H1 (cell line): ENCODE data around the gene DMXL2. TPM values are rescaled to one million over a fixed set of nuclear protein-coding genes. Genes with fewer than 3 reads are reported as not detected.

Experiments
- CTCF ChIA-PET: fragments of 300-600 bp; sonication (Branson Sonifier 250); formaldehyde crosslinking; loops from one replicate; lab custom pipeline; 2021; ENCODE audit not compliant: partially characterized antibody; lab: Charles Lee
- POLR2A ChIA-PET: fragments of 300-600 bp; sonication (Branson Sonifier 250); formaldehyde crosslinking; loops from one replicate; lab custom pipeline; 2021; ENCODE audit warnings: inconsistent platforms; ENCODE audit not compliant: partially characterized antibody; lab: Charles Lee
- DNase-seq, 2 experiments: peaks; one replicate each; pipeline versions ENCODE4 v3.0.0 to v3.0.0-alpha.2; 2010 to 2022; ENCODE audit warnings: low spot score in 2 of 2, low read depth in 1 of 2, mixed read lengths in 1 of 2
- FAIRE-seq: peaks from 2 replicates; lab custom pipeline; 2011; peaks lifted over from hg19 to GRCh38; lab: Jason Lieb, UNC
- H2AFZ ChIP-seq: 2 replicates; pipeline ENCODE4 v1.8.1; 2012; ENCODE audit warnings: low read length, inconsistent platforms
- H2AK5ac ChIP-seq: 2 replicates; pipeline ENCODE4 v1.6.1; 2013; ENCODE audit warnings: low read depth, low read length
- H2BK120ac ChIP-seq: replicated peaks from 2 replicates; pipeline ENCODE3; 2013; ENCODE audit warnings: low read depth, low read length, inconsistent platforms
- H2BK12ac ChIP-seq: 2 replicates; pipeline ENCODE4 v1.6.1; 2013; ENCODE audit warnings: low read depth, low read length
- H2BK15ac ChIP-seq: 2 replicates; pipeline ENCODE4 v1.6.1; 2013; ENCODE audit warnings: low read length
- H2BK20ac ChIP-seq: 2 replicates; pipeline ENCODE4 v1.6.1; 2013; ENCODE audit warnings: low read length
- H2BK5ac ChIP-seq: 2 replicates; pipeline ENCODE4 v1.6.1; 2013; ENCODE audit warnings: low read depth, low read length
- H3K14ac ChIP-seq: 2 replicates; pipeline ENCODE4 v1.6.1; 2013; ENCODE audit warnings: inconsistent platforms; ENCODE audit not compliant: insufficient read length
- H3K18ac ChIP-seq: 2 replicates; pipeline ENCODE4 v1.6.1; 2013; ENCODE audit warnings: low read length; ENCODE audit errors: extremely low read depth
- H3K23ac ChIP-seq: 2 replicates; pipeline ENCODE4 v1.6.1; 2013; ENCODE audit warnings: inconsistent platforms; ENCODE audit not compliant: insufficient read length
- H3K23me2 ChIP-seq: 2 replicates; pipeline ENCODE4 v1.6.1; 2013; ENCODE audit warnings: low read depth, low read length
- H3K27ac ChIP-seq: 2 replicates; pipeline ENCODE4 v1.6.1; 2011; ENCODE audit warnings: low read depth, low read length, inconsistent platforms
- H3K27me3 ChIP-seq, 4 experiments: replicated peaks in 1 of 4; 1 replicate in 1 of 4; 2 replicates in 3 of 4; pipeline versions ENCODE4 v1.6.1 to v1.8.1; 2011 to 2013; ENCODE audit warnings: low read length in 3 of 4, mild to moderate bottlenecking in 3 of 4, inconsistent platforms in 2 of 4, mixed read lengths in 2 of 4, moderate library complexity in 1 of 4; ENCODE audit not compliant: control insufficient read depth in 3 of 4, insufficient read depth in 3 of 4; ENCODE audit errors: extremely low read depth in 1 of 4
- H3K36me3 ChIP-seq, 4 experiments: 2 replicates each; pipeline versions ENCODE4 v1.6.1 to v1.8.1; 2011 to 2013; ENCODE audit warnings: mild to moderate bottlenecking in 4 of 4, low read length in 3 of 4, moderate library complexity in 2 of 4, control low read depth in 1 of 4, inconsistent platforms in 1 of 4; ENCODE audit not compliant: insufficient read depth in 4 of 4, control insufficient read depth in 2 of 4
- H3K4ac ChIP-seq: replicated peaks from 2 replicates; pipeline ENCODE3; 2013; ENCODE audit warnings: low read length, low read depth, mixed read lengths, inconsistent platforms; ENCODE audit not compliant: insufficient read length
- H3K4me1 ChIP-seq, 4 experiments: replicated peaks in 1 of 4; 1 replicate in 1 of 4; 2 replicates in 3 of 4; pipeline versions ENCODE4 v1.6.1 to v1.8.1; 2011 to 2013; ENCODE audit warnings: low read length in 3 of 4, inconsistent platforms in 2 of 4, mixed read lengths in 1 of 4; ENCODE audit not compliant: insufficient read depth in 4 of 4, control insufficient read depth in 3 of 4
- H3K4me2 ChIP-seq, 2 experiments: 2 replicates each; pipeline versions ENCODE4 v1.6.1 to v1.8.1; 2011 to 2013; ENCODE audit warnings: low read depth in 2 of 2, low read length in 2 of 2, control low read depth in 1 of 2, inconsistent platforms in 1 of 2, mild to moderate bottlenecking in 1 of 2; ENCODE audit not compliant: insufficient read depth in 1 of 2
- H3K4me3 ChIP-seq, 4 experiments: fragments of 200-600, 300-600 bp in 1 of 4; sonication (generic), shearing (Covaris generic), sonication (Bioruptor Twin) in 1 of 4; 2 replicates each; pipeline versions ENCODE4 v1.5.1 to v1.8.1; 2011 to 2016; ENCODE audit warnings: low read length in 4 of 4, low read depth in 3 of 4, control low read depth in 2 of 4, inconsistent platforms in 2 of 4, mild to moderate bottlenecking in 2 of 4, mixed read lengths in 1 of 4, moderate library complexity in 1 of 4; ENCODE audit not compliant: insufficient read depth in 2 of 4; ENCODE audit errors: extremely low read depth in 1 of 4
- H3K56ac ChIP-seq: replicated peaks from 2 replicates; pipeline ENCODE3; 2013; ENCODE audit warnings: low read depth, mild to moderate bottlenecking, mixed read lengths, low read length, inconsistent platforms; ENCODE audit not compliant: insufficient read length
- H3K79me1 ChIP-seq: 2 replicates; pipeline ENCODE4 v1.6.1; 2013; ENCODE audit warnings: low read depth, low read length, control low read depth
- H3K79me2 ChIP-seq, 2 experiments: 2 replicates each; pipeline versions ENCODE4 v1.6.1 to v1.8.1; 2012 to 2013; ENCODE audit warnings: low read length in 2 of 2, mild to moderate bottlenecking in 2 of 2, inconsistent platforms in 1 of 2; ENCODE audit not compliant: insufficient read depth in 2 of 2, control insufficient read depth in 1 of 2
- H3K9ac ChIP-seq, 4 experiments: replicated peaks in 1 of 4; 1 replicate in 1 of 4; 2 replicates in 3 of 4; pipeline versions ENCODE4 v1.6.1 to v1.8.1; 2011 to 2013; ENCODE audit warnings: low read depth in 3 of 4, low read length in 3 of 4, control low read depth in 2 of 4, mild to moderate bottlenecking in 2 of 4, moderate library complexity in 2 of 4, inconsistent platforms in 1 of 4; ENCODE audit errors: extremely low read depth in 1 of 4
- H3K9me3 ChIP-seq, 2 experiments: 2 replicates each; pipeline versions ENCODE4 v1.6.1 to v1.8.1; 2012 to 2013; ENCODE audit warnings: mild to moderate bottlenecking in 2 of 2, moderate library complexity in 2 of 2, control low read depth in 1 of 2, inconsistent platforms in 1 of 2, low read depth in 1 of 2, low read length in 1 of 2, mixed read lengths in 1 of 2; ENCODE audit not compliant: insufficient read depth in 2 of 2
- H4K20me1 ChIP-seq, 2 experiments: replicated peaks in 1 of 2; 2 replicates each; pipeline versions ENCODE3 to v1.8.1; 2011 to 2013; ENCODE audit warnings: inconsistent platforms in 2 of 2, low read length in 2 of 2, mild to moderate bottlenecking in 1 of 2; ENCODE audit not compliant: insufficient read depth in 2 of 2, control insufficient read depth in 1 of 2
- H4K5ac ChIP-seq: 2 replicates; pipeline ENCODE4 v1.6.1; 2013; ENCODE audit warnings: low read length, low read depth, mixed read lengths, inconsistent platforms; ENCODE audit not compliant: insufficient read length
- H4K8ac ChIP-seq: 2 replicates; pipeline ENCODE4 v1.8.0; 2013; ENCODE audit warnings: mild to moderate bottlenecking, moderate library complexity, low read length, inconsistent platforms; ENCODE audit not compliant: insufficient read depth; ENCODE audit errors: extremely low read depth
- H4K91ac ChIP-seq: replicated peaks from 2 replicates; pipeline ENCODE3; 2013; ENCODE audit warnings: low read length, mixed read lengths, inconsistent platforms; ENCODE audit not compliant: insufficient read length
- ASH2L ChIP-seq: fragments of 200-600, 300-600 bp; sonication (generic); IDR thresholded peaks from one replicate; pipeline ENCODE4 v1.7.1; 2017; ENCODE audit warnings: low read length
- CBX5 ChIP-seq: fragments of 300-800, 300-1000 bp; sonication (generic); IDR thresholded peaks from 2 replicates; pipeline ENCODE4 v1.7.1; 2016; ENCODE audit warnings: antibody characterized with exemption, low read length, low read depth
- HDAC2 ChIP-seq, 2 experiments: fragments of 300-600 bp in 1 of 2; sonication (generic) in 1 of 2; IDR thresholded peaks; 2 replicates each; pipeline ENCODE4 v1.6.1; 2011 to 2012; ENCODE audit warnings: low read depth in 2 of 2, low read length in 2 of 2, mild to moderate bottlenecking in 2 of 2, moderate library complexity in 2 of 2, borderline replicate concordance in 1 of 2, inconsistent platforms in 1 of 2
- RFX5 ChIP-seq: IDR thresholded peaks from 2 replicates; pipeline ENCODE4 v1.6.1; 2011; ENCODE audit warnings: low read depth, low read length, improper control_type of control experiment, borderline replicate concordance
- SAP30 ChIP-seq: fragments of 300-600 bp; sonication (generic); IDR thresholded peaks from 2 replicates; pipeline ENCODE4 v1.7.1; 2012; ENCODE audit warnings: low read length, moderate library complexity, mild to moderate bottlenecking, inconsistent platforms; ENCODE audit not compliant: insufficient read depth, insufficient replicate concordance
- TAF1 ChIP-seq: IDR thresholded peaks from 2 replicates; pipeline ENCODE4 v1.6.1; 2011; ENCODE audit warnings: mild to moderate bottlenecking, low read depth, low read length
- WGBS, 2 experiments: shearing (Covaris generic) in 1 of 2; methylation state at CpG; one replicate each; pipeline versions ENCODE4 v1.1.6 to v1.1.7; 2013 to 2015; ENCODE audit warnings: low lambda C conversion rate in 2 of 2, mixed read lengths in 2 of 2, inconsistent platforms in 1 of 2, low coverage in 1 of 2, missing lambda C conversion rate in 1 of 2; ENCODE audit not compliant: insufficient replicate concordance in 2 of 2, insufficient coverage in 1 of 2, insufficient read length in 1 of 2; ENCODE audit errors: extremely low coverage in 1 of 2, missing lambda C conversion rate in 1 of 2; 5-methylcytosine and 5-hydroxymethylcytosine counted together
- polyA plus RNA-seq, 7 experiments: library from polyadenylated mRNA; depleted of rRNA in 3 of 7; stranded (reverse) in 5 of 7; unstranded in 2 of 7; fragments of >200 nt in 5 of 7; fragments of 200-250 nt in 2 of 7; gene quantifications; 1 replicate in 5 of 7; 2 replicates in 1 of 7; 4 replicates in 1 of 7; pipeline versions ENCODE4 v1.2.1 to v1.2.3, GENCODE V29; 2011 to 2013; ENCODE audit warnings: missing spikeins in 2 of 7, mixed read lengths in 2 of 7
- total RNA-seq: library from RNA; stranded (reverse); fragmentation: NEBNext Ultra II Directional; extraction: Animal tissue kit (Norgen Biotek cat#: 25700); gene quantifications from 2 replicates; pipeline ENCODE4 v1.2.1, GENCODE V29; 2021
- TF ChIP-seq, protein P1 (sequence below), 3 experiments: IDR thresholded peaks; 1 replicate in 2 of 3; 2 replicates in 1 of 3; pipeline versions ENCODE4 v1.5.1 to v1.6.1; 2011; ENCODE audit warnings: low read length in 3 of 3, mild to moderate bottlenecking in 3 of 3, inconsistent platforms in 2 of 3, low read depth in 1 of 3, moderate library complexity in 1 of 3; ENCODE audit not compliant: insufficient read depth in 1 of 3; ENCODE audit errors: control extremely low read depth in 1 of 3

DMXL2 gene
- total and polyA plus RNA-seq, 2 of the 8 experiments (the other 6 are each of a cell fraction or from before 2014, with no cell fraction given), result 9.5 to 10.6 TPM

DNA sequence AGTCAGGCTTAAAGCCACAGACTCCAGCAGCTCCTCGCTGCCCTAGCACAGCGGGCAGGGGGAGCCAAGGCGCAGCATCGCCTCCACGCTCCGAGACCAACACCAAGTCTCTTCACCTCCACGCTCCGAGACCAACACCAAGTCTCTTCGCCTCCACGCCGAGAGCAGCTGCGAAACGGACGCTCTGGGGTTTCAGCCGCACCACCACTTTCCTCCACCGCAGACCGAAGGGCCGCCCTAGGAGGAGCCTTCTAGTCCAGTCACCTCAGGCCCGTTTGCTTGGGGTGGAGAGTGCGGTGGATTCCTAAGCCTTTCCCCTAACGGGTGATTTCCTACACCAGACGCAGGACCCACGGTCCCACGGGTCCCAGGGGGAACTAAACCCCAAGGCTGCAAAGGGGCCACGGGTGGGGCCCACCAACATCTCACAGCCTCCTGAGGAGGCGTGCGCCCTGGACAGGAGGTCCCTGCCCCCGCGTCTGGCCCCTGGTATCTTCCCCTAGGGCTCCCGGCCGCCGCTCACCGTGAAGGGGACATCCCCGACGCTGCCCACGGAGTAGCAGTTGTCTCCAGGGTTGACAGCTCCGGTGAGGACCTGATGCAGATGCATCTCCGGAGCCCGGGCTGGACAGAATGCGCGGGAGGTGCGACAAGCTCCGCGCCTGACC, 501 bp downstream of the DMXL2 start:
- H4K91ac ChIP-seq, result peak overlapping the region; percentile 17
- 0 out of 2 replicates have a peak overlapping the region, but pooled peaks have one; percentile 73 for H2BK15ac ChIP-seq
- no peaks in the 10 kb centered on the region; a peak in 1 of 4 replicates for H3K79me2 ChIP-seq
- FAIRE-seq (no peak), DNase-seq (peak in 1 of 2 experiments; percentile 72)
- H2AFZ ChIP-seq, result peak overlapping the region; percentile 98
- peaks cover 0 to 5% (median 4%) of the 10 kb centered on the region in 4 experiments; a peak in 4 of 7 replicates for H3K4me1 ChIP-seq
- H3K27me3 ChIP-seq, result peaks cover 0 to 10% (median 4%) of the 10 kb centered on the region in 4 experiments; a peak in 5 of 7 replicates
- no peak overlapping the region; the same call in 1 of the 2 replicates for H4K8ac ChIP-seq
- H3K9ac ChIP-seq, result peak overlapping the region in 3 of 4 experiments; percentile 38 to 57 (median 52); a peak in 5 of 7 replicates
- H3K79me1 ChIP-seq, result no peaks in the 10 kb centered on the region
- H3K23ac ChIP-seq, result no peak overlapping the region
- H2BK12ac ChIP-seq, result no peak overlapping the region
- peak overlapping the region; percentile 92 to 99 (median 96) for H3K4me3 ChIP-seq
- no peaks in the 10 kb centered on the region for H3K36me3 ChIP-seq
- POLR2A ChIA-PET, result interaction anchor here (0.6 to 1.2 kb wide), 2 partner anchors 33 to 102 kb away, joined by 3 read pairs; no protein-coding TSS in a partner anchor
- H3K4ac ChIP-seq, result no peak overlapping the region
- CTCF ChIA-PET, result interaction anchor here (0.8 to 1.3 kb wide), 9 partner anchors 9 to 489 kb away, joined by 3 to 6 read pairs (median 4); no protein-coding TSS in a partner anchor
- H3K23me2 ChIP-seq, result peaks cover 6% of the 10 kb centered on the region; the same call in 1 of the 2 replicates
- H3K18ac ChIP-seq, result peak overlapping the region; percentile 48; the same call in 1 of the 2 replicates
- H3K9me3 ChIP-seq, result no peaks in the 10 kb centered on the region
- no peak overlapping the region for H2BK20ac ChIP-seq
- peak overlapping the region; percentile 86 to 96 for H3K4me2 ChIP-seq
- H2BK120ac ChIP-seq, result no peak overlapping the region
- H2BK5ac ChIP-seq, result peak overlapping the region; percentile 21; the same call in 1 of the 2 replicates
- H2AK5ac ChIP-seq, result no peak overlapping the region
- H3K56ac ChIP-seq, result peak overlapping the region; percentile 50
- H3K14ac ChIP-seq, result no peak overlapping the region
- no peak overlapping the region for H4K5ac ChIP-seq
- no peak overlapping the region for H3K27ac ChIP-seq
- peaks cover 0 to 3% of the 10 kb centered on the region in 2 experiments for H4K20me1 ChIP-seq
- WGBS, 2 experiments, result 1% methylated on average over 29 of the region's 44 CpGs; no CpG with 5 or more reads in 1 of the 2 experiments
- TF ChIP-seq HDAC2 (IDR thresholded peaks at IDR 0.05; ENCODE audit: borderline replicate concordance in 1 of 2, low read depth in 2 of 2, low read length in 2 of 2), result peak in 1 of 2 experiments; percentile 50; a peak in 1 of 4 replicates
- TF ChIP-seq, protein P1, sequence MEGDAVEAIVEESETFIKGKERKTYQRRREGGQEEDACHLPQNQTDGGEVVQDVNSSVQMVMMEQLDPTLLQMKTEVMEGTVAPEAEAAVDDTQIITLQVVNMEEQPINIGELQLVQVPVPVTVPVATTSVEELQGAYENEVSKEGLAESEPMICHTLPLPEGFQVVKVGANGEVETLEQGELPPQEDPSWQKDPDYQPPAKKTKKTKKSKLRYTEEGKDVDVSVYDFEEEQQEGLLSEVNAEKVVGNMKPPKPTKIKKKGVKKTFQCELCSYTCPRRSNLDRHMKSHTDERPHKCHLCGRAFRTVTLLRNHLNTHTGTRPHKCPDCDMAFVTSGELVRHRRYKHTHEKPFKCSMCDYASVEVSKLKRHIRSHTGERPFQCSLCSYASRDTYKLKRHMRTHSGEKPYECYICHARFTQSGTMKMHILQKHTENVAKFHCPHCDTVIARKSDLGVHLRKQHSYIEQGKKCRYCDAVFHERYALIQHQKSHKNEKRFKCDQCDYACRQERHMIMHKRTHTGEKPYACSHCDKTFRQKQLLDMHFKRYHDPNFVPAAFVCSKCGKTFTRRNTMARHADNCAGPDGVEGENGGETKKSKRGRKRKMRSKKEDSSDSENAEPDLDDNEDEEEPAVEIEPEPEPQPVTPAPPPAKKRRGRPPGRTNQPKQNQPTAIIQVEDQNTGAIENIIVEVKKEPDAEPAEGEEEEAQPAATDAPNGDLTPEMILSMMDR (IDR thresholded peaks at IDR 0.05; ENCODE audit: control extremely low read depth in 1 of 3, insufficient read depth in 1 of 3, low read depth in 1 of 3, low read length in 3 of 3), result peak in 2 of 3 experiments; percentile 0 to 9; a peak in 1 of 4 replicates
- no peak for TF ChIP-seq CBX5
- TF ChIP-seq SAP30, result peak; percentile 16
- TF ChIP-seq ASH2L, result peak; percentile 88
- no peak for TF ChIP-seq RFX5
- 0 out of 2 replicates have a peak, but pooled peaks have one; percentile 50 for TF ChIP-seq TAF1
